ENCODE measurements around the gene SIX6.

The SIX6 gene

DNA sequence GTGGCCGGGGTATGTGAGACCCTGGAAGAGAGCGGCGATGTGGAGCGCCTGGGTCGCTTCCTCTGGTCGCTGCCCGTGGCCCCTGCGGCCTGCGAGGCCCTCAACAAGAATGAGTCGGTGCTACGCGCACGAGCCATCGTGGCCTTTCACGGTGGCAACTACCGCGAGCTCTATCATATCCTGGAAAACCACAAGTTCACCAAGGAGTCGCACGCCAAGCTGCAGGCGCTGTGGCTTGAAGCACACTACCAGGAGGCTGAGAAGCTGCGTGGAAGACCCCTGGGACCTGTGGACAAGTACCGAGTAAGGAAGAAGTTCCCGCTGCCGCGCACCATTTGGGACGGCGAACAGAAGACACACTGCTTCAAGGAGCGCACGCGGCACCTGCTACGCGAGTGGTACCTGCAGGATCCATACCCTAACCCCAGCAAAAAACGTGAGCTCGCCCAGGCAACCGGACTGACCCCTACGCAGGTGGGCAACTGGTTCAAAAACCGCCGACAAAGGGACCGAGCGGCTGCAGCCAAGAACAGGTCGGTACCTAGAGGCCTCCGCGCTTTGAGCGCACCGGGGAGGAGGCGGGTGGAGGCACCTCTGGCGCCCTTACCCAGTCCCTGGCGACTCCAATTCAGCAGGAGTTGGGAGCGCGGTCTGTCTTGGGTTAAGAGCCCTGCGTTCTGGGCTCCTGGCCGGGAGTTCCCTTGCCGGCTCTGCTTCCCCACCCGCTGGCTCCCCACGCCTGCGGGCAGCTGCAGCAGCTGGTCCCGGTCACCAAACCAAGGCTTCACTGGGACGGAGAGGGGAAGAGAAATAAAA is 700 bp downstream of the SIX6 start:
- H3K36me3 Mint-ChIP-seq: no peaks in the 10 kb centered on the region
- H3K9me3 Mint-ChIP-seq: no peaks in the 10 kb centered on the region
- H3K4me3 Mint-ChIP-seq: no peak overlapping the region
- ATAC-seq: no peak
- H3K4me1 Mint-ChIP-seq: peaks cover 7% of the 10 kb centered on the region
- H3K27ac Mint-ChIP-seq: no peak overlapping the region
- peaks cover 79% of the 10 kb centered on the region for H3K27me3 Mint-ChIP-seq

DNA sequence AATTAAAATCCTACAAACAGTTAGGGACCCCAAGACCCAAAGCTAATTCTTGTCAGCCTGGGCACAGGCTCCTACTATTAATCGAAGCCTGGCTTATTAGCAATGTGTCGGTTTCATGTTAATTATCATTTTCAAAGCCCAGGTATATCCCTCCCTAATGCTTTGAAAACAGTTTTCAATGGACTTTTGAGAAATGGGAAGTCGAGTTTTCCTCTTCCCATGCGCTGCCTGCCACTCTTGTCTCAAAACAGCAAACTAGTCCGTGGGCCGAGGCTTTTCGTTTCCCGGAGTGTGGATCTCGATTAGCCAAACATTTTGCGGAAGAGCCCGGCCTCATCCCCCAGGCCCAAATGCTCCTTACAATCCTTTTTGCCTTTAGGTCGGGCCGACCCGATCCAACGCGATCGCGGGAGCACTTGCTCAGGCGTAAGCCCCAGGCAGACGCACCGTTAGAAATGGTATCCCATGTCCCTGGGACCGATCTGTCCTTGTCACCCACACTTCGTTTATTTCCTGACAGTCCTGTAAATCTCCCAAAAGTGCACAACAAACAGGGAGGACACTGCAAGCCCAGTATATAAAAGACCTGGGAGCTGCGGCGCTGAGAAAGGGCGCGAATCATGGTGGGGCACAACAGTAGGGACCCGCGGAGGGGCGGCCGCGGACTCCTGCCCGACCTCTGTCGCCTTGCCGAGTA is 1.5 kb downstream of the SIX6 start:
- no peaks in the 10 kb centered on the region for H3K36me3 Mint-ChIP-seq
- no peak for ATAC-seq
- no peak overlapping the region for H3K4me3 Mint-ChIP-seq
- peaks cover 83% of the 10 kb centered on the region for H3K27me3 Mint-ChIP-seq
- no peaks in the 10 kb centered on the region for H3K9me3 Mint-ChIP-seq
- no peak overlapping the region for H3K27ac Mint-ChIP-seq
- H3K4me1 Mint-ChIP-seq: peaks cover 9% of the 10 kb centered on the region

DNA sequence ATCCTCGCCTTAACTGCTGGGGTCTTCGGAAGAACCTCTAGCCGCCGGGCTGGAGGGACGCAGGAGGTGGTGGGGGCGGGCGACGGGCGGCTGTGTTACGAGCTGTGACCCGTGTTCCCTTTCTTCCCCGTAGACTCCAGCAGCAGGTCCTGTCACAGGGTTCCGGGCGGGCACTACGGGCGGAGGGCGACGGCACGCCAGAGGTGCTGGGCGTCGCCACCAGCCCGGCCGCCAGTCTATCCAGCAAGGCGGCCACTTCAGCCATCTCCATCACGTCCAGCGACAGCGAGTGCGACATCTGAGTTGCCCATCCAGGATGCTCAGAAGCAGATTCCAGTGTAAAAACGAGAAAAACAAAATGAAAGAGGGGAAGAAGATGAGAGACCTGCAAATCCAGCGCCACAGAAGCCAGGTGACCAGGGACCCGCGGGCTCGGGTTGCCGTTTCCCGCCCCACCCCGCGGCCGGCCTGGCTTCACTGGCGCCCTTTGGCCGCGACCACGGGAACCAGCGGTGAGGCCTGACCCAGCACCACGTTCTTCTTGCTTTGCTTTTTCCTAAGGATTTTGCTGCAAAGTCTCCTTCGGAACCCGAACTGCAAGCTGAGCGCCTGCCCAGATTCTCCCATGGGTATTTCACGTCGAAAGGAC is 2.1 kb downstream of the SIX6 start:
- H3K4me1 Mint-ChIP-seq: peaks cover 9% of the 10 kb centered on the region
- peaks cover 2% of the 10 kb centered on the region for H3K9me3 Mint-ChIP-seq
- ATAC-seq: no peak
- peaks cover 80% of the 10 kb centered on the region for H3K27me3 Mint-ChIP-seq
- H3K4me3 Mint-ChIP-seq: no peak overlapping the region
- no peak overlapping the region for H3K27ac Mint-ChIP-seq
- H3K36me3 Mint-ChIP-seq: no peaks in the 10 kb centered on the region

DNA sequence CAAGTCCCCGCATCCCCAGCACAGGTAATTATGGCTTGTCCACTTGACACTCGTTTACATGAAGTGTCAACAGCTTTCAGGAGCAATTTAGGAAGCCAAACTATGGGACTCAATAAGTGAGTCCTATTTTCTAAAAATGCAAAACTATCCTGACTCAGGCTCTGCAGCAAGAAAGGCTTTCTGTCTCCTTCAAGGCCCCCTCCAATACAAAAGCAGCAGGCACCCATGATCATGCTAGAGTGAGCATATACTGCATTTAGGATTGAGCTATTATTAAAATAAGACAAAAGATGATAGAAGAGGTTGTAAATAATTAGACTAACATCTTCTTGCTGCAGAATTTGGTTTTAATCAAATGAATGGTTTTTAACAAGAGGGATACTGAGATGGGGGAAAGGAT is 3.2 kb downstream of the SIX6 start:
- peaks cover 80% of the 10 kb centered on the region for H3K27me3 Mint-ChIP-seq
- H3K9me3 Mint-ChIP-seq: peaks cover 5% of the 10 kb centered on the region
- H3K27ac Mint-ChIP-seq: no peak overlapping the region

DNA sequence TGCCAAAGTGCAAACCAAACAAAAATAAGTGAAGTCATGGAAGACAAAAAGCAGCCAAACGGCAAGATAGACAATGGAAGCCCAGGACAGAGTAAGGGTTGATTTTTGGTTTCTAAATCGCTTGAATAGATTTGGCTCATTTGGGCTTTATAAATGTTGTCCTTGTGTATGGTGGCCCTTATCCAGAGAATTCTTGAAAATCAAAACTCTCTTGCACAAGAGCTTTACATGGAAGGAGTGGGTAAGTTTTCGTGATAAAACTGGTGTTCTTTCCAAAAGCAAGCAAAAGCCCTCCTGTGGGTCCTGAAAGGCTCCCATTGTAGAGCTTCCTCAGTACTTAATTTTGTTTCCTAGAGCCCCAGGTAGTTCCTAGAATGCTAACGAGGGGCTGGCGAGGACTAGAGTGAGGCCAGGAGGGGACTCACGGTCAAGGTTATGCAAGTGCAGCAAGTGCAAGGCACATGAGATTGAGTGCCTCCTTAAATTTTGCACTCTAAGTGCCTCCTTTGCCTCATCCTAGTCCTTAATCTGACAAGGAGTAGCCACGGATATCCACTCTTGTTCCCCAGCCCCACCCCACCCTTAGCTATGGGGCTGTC is 4.1 kb downstream of the SIX6 start:
- Mint-ChIP-seq H3K9me3 (peaks cover 5% of the 10 kb centered on the region), H3K36me3 (no peaks in the 10 kb centered on the region), H3K27me3 (peaks cover 79% of the 10 kb centered on the region), H3K4me3 (no peak overlapping the region), H3K4me1 (peaks cover 9% of the 10 kb centered on the region), H3K27ac (no peak overlapping the region)
- no peak for ATAC-seq

More for the DNA sequence above, 3.2 kb downstream of the SIX6 start:
- H3K4me1 Mint-ChIP-seq: peaks cover 9% of the 10 kb centered on the region
- H3K36me3 Mint-ChIP-seq: no peaks in the 10 kb centered on the region
- ATAC-seq: no peak
- H3K4me3 Mint-ChIP-seq: no peak overlapping the region

DNA sequence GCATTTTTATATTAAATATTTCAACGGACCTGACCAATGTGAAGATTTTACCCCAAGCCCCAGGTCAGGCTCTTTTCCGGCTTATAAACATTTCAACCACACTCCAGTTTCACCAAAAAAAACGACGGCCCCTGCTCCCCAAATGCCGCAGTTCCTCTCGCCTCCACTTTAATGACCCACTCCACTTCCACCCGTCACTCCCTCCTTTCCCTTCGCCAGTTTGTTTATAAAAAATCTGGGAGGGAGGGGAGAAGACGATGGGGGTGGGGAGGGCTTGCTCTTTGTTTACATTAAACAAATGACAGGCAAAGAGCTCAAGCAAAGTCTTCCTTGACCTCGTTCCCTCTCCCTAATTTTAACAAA is 5.4 kb downstream of the SIX6 start:
- Mint-ChIP-seq H3K27ac (no peak overlapping the region), H3K27me3 (peaks cover 74% of the 10 kb centered on the region), H3K4me1 (peaks cover 9% of the 10 kb centered on the region), H3K4me3 (peak overlapping the region; percentile 53), H3K36me3 (no peaks in the 10 kb centered on the region), H3K9me3 (peaks cover 5% of the 10 kb centered on the region)
- no peak for ATAC-seq

DNA sequence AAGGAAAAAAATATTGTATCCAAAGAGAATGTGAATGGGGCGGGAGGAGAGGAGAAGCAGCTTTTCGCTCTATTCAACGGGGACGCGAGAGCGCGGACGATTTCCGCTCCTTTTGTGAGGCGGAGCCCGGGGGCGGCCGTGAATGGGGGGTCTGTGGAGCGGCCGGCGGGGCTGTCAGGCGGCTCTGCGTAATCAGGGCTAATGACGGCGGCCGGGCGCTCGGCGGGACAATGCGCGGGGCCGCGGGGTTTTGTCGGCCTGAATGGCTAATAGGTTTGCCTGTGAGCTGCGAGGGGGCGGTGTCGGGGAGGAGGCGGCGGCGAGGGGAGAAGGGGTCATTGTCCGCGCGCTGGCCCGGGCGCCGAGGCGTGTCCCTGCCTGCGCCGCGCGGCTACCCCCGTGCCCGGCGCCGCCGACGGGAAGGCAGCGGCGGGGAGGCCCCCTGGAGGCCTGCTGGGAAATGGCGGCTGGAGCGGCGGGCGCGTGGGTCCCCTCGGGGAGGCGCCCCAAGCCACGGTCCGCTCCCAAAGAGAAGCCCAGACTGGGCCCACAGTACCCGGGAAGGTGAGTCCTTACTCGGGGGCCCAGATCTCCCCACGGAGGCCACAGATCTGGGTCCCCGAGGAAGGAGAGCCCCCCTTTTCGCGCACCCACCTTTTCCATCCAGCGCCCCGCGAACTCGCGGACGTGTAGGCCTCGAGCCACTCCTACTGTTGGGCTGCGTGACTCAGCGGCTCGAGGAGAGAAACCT is 6.0 kb downstream of the SIX6 start:
- ATAC-seq: no peak
- Mint-ChIP-seq H3K27me3 (peaks cover 69% of the 10 kb centered on the region), H3K4me1 (peaks cover 9% of the 10 kb centered on the region), H3K9me3 (peaks cover 5% of the 10 kb centered on the region), H3K4me3 (peak overlapping the region; percentile 53), H3K36me3 (no peaks in the 10 kb centered on the region), H3K27ac (no peak overlapping the region)

DNA sequence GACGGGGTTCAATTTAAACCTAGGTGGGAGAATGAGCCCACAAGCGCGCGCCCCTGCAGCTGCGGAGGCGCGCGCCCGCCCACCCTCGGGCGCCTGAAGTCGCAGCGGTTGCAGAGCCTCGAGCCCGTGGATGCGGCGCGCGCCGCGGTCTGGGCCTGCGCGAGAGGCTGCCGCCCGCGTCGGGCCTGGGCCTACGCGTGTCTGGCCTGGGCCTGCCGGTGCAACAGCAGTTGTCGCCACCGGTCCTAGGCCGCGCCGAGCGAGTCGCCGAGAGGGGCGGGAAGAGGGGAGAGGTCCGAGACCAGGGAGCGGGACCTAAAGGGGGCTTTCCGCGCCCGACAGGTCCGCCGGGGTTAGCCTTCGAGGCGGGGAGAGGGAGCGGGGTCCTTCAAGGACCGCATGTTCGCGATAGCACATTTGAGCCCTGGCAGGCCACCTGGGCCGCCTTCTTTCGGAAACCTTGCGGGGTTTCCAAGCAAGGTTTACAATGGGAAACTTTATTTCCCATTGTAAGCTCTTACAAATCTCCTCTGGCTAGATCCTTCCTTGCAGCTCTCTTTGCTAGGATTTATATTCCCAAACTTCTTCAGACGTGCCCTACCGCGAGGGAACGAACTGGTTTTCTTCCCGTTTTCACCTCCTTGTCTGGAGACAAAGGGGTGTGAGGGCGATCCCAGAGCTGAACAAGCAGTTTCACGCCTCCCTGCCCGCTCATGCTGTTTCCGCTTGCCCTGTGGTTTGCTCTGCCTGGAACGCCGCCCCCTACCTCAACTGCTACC is 6.8 kb downstream of the SIX6 start:
- peaks cover 9% of the 10 kb centered on the region for H3K4me1 Mint-ChIP-seq
- no peaks in the 10 kb centered on the region for H3K36me3 Mint-ChIP-seq
- H3K9me3 Mint-ChIP-seq: peaks cover 5% of the 10 kb centered on the region
- H3K27me3 Mint-ChIP-seq: peaks cover 61% of the 10 kb centered on the region
- H3K27ac Mint-ChIP-seq: no peak overlapping the region
- ATAC-seq: no peak
- no peak overlapping the region for H3K4me3 Mint-ChIP-seq

DNA sequence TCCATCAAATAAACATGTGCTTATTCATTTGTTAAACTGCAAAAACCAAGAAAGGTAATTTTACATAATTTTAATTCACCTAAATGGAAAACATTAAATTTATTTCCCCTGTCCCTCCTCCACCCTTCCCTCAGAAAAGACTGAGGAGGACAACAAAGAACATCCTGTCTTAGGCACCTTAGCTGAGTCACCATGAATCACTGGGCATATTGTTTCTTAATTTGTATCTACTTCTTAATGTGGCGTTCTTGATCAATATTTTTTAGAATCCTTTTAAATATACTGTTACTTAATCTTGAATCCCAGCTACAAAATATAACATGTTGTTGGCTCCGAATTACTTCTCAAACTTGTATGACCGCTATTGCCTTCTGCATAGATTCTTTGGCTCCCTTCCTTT is 23.5 kb downstream of the SIX6 start:
- Mint-ChIP-seq H3K4me3 (no peak overlapping the region), H3K36me3 (no peaks in the 10 kb centered on the region), H3K4me1 (no peaks in the 10 kb centered on the region), H3K27ac (no peak overlapping the region), H3K9me3 (peaks cover 2% of the 10 kb centered on the region), H3K27me3 (peaks cover 28% of the 10 kb centered on the region)
- ATAC-seq: no peak

DNA sequence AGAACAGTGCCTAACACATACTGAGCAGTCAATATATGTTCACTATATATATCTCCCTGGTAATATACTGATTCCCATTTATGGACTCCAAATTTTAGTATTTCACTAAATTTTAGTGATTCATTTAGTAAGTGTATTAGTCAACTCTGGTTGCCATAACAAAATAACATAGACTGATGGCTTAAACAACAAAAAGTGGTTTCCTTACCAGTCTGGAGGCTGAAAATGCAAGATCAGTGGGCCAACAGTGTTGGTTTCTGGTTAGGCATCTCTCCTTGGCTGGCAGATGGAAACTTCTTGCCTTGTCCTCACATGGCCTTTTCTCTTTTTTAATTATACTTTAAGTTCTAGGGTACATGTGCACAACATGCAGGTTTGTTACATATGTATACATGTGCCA is 28.7 kb downstream of the SIX6 start:
- ATAC-seq: no peak
- Mint-ChIP-seq H3K4me1 (no peaks in the 10 kb centered on the region), H3K9me3 (peaks cover 4% of the 10 kb centered on the region), H3K27me3 (peaks cover 11% of the 10 kb centered on the region), H3K36me3 (no peaks in the 10 kb centered on the region), H3K4me3 (no peak overlapping the region), H3K27ac (no peak overlapping the region)

DNA sequence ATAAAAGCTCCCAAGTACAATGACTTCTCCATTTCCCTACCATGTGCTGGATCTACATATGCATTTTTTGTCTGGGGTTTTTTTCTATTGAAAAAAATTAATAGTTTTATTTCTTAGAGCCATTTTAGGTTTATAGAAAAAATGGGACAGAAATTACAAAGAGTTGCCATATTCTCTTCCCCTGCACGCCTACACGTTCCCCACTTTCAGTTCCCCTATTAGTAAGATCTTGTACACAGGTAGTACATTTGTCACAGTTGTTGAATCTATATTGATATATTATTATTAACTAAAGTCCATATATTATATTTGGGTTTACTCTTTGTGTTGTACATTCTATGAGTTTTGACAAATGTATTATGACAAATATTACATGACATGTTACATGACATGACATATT is 35.7 kb downstream of the SIX6 start:
- Mint-ChIP-seq H3K9me3 (peaks cover 13% of the 10 kb centered on the region), H3K27me3 (peaks cover 33% of the 10 kb centered on the region), H3K36me3 (peaks cover 5% of the 10 kb centered on the region), H3K27ac (no peak overlapping the region), H3K4me1 (no peaks in the 10 kb centered on the region), H3K4me3 (no peak overlapping the region)
- no peak for ATAC-seq

DNA sequence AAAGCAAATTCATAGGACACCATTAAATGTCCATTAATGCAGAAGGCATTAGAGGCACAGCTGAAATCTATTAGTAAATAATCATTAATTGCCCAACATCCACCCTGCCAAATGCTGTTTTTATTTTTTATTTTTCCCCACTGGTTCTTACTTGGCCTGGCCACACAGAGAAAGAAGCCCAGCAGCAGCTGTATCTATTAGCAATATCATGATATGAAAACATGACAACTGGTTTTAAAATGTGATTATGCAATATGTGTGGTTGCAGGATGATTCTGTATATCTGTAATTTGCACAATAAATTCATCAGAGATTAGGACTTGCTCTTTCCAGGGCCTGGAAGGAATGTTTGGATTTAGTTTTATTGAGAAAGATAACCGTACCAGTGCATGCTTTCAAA is 44.9 kb downstream of the SIX6 start:
- Mint-ChIP-seq H3K27ac (no peak overlapping the region), H3K4me1 (no peaks in the 10 kb centered on the region), H3K27me3 (peaks cover 33% of the 10 kb centered on the region), H3K4me3 (no peak overlapping the region), H3K9me3 (peaks cover 1% of the 10 kb centered on the region), H3K36me3 (no peaks in the 10 kb centered on the region)
- ATAC-seq: no peak

DNA sequence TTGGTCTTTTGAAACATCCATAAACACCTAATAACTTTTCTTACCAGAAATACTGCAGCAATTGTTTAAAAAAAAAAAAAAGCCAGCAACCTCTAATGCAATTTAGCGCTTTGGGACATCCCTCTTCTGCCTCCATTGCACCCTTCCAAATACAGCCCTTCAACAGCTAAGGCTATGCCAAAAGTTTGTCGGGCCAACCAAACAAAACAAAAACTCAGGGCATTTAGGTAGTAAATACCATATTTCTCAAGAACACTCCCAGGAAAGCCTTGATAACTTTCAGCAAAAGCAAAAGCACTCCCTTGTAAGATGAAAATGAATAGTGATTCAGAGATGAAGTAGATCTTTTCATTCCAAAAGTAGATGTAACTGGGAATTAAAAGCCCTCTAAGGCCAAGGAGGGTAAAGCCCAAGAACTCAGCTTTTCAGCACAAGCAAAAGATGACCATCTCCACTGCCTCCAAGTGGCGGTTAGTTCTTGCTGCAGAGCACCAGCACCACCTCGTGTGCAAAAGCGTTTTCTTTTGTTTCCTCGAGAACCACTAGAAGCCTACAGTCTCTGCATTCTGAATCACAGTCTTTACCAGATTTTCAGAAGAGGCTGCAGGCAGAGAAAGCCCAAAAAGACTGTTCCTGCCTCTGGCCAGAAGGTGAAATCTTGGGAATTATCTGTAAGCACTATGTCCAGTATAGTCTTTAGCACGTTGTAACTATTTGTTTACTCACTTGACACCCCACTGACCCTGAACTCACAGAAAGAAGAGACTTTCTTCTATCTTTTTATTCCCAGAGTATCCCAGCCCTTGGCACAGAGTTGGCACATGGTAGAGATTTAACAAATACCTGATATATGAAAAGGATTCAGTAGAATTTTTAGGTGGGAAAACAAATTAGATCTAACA is 53.1 kb downstream of the SIX6 start:
- Mint-ChIP-seq H3K9me3 (no peaks in the 10 kb centered on the region), H3K4me1 (no peaks in the 10 kb centered on the region), H3K27ac (no peak overlapping the region), H3K36me3 (no peaks in the 10 kb centered on the region), H3K27me3 (no peaks in the 10 kb centered on the region), H3K4me3 (no peak overlapping the region)
- ATAC-seq: peak; percentile 55

Measured in stimulated activated memory B cell treated with anti-CD40 and anti-IgM and Interleukin-4, amounts not matched to agents 10 μg/mL and 1 μg/mL and 100 μg/mL, for 72 hours (primary cell).